Measurements from ENCODE around the gene ZNF865.

Gene ZNF865

GRCh38 chr19:55640043-55640576 lies 34.7 kb downstream of the ZNF865 start:
- H3K4me3 ChIP-seq (ENCODE audit: control insufficient read depth, low read depth, low read length), result peak overlapping the region; percentile 73
- DNase-seq (ENCODE audit: low read depth), result no peak
- TF ChIP-seq, protein P1, sequence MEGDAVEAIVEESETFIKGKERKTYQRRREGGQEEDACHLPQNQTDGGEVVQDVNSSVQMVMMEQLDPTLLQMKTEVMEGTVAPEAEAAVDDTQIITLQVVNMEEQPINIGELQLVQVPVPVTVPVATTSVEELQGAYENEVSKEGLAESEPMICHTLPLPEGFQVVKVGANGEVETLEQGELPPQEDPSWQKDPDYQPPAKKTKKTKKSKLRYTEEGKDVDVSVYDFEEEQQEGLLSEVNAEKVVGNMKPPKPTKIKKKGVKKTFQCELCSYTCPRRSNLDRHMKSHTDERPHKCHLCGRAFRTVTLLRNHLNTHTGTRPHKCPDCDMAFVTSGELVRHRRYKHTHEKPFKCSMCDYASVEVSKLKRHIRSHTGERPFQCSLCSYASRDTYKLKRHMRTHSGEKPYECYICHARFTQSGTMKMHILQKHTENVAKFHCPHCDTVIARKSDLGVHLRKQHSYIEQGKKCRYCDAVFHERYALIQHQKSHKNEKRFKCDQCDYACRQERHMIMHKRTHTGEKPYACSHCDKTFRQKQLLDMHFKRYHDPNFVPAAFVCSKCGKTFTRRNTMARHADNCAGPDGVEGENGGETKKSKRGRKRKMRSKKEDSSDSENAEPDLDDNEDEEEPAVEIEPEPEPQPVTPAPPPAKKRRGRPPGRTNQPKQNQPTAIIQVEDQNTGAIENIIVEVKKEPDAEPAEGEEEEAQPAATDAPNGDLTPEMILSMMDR (IDR thresholded peaks at IDR 0.05; ENCODE audit: control insufficient read depth, insufficient read depth, low read depth, low read length, missing control alignments), result peak; percentile 57

DNA sequence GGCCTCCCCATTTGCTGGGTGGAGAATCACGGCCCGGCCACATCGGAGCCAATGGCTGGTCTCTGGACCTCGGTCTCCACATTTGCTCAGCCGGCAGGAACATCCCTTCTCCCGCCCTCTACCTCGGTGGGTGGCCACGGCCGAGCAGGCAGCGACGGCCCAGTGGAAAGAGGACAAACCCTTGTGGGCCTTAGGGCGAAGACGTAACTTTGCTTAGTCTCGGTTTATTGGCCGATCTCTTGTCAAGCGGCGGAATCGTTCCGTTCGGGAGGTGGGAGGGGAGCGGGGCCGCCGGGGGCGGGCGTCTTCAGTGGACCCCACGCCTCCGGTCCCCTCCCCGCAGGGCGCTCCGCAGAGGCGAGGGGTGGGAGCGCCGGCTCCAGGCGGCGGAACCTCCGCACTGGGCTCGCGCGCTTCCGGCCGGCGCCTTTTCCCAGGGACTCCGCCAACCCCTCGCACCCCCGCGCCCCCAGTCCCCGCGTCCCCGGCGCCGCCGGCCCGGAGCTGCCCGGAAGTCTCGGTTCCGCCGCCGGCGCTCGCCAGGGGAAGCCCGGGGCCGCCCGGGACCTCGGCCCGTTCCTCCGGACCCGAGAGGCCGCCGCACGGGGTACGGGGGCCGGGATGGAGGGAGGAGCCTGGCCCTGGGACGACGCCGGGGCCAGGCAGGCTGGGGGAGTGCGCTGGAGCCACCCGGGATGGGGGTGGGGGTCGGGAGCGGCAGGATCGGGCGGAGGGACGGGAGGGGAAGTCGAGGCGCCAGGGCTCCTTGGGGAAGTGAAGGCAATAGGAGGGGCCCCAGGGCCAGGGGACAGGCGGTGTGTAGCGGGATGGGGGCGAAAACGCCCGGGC lies 35.4 kb downstream of the ZNF865 start, which contains the start of gene ZNF580:
TSS of gene ZNF580 (plus strand) at position 426 of the 849 bp plus-strand sequence. CDS start 1,507 bp downstream, outside the sequence.
- H3K4me3 ChIP-seq (ENCODE audit: control insufficient read depth, low read depth, low read length), result peak within 1 kb of the TSS; percentile 73
- TF ChIP-seq, protein P1 (IDR thresholded peaks at IDR 0.05; ENCODE audit: control insufficient read depth, insufficient read depth, low read depth, low read length, missing control alignments), result no peak
- DNase-seq (ENCODE audit: low read depth), result no peak

DNA sequence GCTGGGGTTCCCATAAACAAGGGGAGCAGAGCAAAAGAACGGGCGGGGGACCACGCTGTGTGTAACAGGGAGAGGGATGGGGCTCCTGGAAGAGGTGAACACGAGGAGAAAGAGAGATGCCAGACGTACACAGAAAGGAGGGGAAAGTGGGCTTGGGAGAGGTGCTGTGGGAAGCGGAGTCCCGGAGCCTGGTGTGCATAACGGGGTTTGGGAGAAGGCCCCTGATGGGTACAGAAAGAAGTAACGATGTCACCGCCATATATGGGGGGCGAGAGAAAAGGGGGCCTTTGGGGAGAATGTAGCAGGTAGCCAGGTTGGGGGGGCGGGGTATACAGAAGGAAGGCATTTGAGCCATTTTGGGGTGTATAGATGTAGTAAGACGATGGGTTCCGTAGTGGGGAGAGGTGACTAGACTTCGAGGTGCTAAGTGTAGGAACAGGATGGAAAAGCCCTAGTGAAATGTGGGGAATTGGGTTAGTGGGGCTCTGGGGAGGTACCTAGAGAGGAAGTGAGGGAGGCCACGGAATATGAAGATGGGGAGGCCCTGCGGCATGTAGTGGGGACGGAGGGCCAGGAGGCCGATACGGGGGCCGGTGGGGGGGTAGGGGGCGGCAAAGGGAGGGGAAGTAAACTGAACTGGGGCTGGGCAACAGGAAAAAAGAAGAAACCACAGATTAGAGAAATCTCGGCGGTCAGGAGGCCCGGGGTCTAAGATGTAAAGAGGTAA lies 36.1 kb downstream of the ZNF865 start:
- TF ChIP-seq, protein P1 (IDR thresholded peaks at IDR 0.05; ENCODE audit: control insufficient read depth, insufficient read depth, low read depth, low read length, missing control alignments), result no peak
- no peak for DNase-seq (ENCODE audit: low read depth)
- H3K4me3 ChIP-seq (ENCODE audit: control insufficient read depth, low read depth, low read length), result peak overlapping the region; percentile 73

DNA sequence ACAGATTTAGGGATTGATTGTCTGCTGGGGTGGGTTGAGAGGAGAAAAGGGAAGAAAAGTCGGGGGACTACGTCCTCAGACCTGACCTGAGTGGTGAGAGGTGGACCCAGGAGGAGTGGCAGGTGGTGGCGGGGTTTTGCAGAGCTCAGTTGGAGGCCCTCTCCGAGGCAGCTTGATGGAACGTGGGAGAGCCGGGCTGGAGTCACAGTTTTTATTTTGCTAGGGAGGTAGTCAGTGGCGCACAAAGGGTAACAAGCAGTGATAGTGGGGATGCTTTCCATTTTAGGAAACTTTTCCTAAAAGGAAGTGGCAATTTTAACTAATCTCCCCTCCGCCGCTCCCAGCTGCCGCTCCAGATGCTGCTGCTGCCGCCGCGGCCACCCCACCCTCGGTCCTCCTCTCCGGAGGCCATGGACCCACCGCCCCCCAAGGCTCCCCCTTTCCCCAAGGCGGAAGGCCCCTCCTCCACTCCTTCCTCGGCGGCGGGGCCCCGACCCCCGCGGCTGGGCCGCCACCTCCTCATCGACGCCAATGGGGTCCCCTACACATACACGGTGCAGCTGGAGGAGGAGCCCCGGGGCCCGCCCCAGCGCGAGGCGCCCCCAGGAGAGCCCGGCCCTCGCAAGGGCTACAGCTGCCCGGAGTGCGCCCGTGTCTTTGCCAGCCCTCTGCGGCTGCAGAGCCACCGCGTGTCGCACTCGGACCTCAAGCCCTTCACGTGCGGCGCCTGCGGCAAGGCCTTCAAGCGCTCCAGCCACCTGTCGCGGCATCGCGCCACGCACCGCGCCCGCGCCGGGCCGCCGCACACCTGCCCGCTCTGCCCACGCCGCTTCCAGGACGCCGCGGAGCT lies 36.9 kb downstream of the ZNF865 start:
- TF ChIP-seq, protein P1 (IDR thresholded peaks at IDR 0.05; ENCODE audit: control insufficient read depth, insufficient read depth, low read depth, low read length, missing control alignments), result no peak
- H3K4me3 ChIP-seq (ENCODE audit: control insufficient read depth, low read depth, low read length), result peak overlapping the region; percentile 78
- no peak for DNase-seq (ENCODE audit: low read depth)

DNA sequence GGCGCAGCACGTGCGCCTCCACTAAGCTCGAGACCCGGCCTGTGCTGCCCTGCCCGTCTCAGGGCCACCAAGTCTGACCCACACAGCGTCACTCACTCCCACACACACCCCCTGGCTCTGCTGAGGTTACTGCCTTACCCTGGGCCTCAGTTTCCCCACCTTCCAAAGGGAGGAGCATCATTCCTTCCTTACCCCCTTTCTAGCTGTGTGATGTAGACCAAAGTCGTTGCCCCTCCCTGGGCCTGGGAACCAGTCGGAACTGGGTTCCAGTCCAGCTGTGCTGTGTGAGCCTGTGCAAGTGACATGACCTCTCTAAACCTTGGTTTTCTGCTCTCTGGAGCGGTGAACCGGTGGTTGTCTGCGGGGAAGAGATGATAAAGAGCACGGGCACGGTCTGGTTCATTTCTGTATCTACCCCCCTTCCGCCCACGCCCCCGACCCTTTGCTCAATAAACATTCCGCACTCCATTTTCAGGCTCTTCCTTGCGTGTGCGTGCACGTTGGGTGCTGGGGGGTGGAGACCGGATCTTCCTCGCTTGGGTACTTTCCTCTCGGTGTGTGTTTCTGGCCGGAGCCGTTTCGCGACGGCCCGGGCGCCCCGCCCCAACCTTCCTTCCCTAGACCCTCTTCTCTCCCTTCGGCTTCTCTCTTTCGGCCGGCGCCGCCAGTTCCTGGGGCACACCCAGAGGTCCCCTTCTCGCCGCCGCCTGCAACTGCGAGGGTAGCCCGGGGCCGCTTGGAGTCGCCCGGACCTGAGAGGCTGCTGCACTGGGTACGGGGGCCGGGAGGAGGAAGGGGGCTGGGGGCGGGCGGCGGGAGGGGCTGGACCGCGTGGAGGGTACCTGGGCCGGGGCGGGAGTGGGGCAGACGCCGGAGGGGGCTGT lies 37.8 kb downstream of the ZNF865 start, which contains the start of gene ZNF581:
TSS of gene ZNF581 (plus strand) at position 647 of the 884 bp plus-strand sequence. CDS start 923 bp downstream, outside the sequence.
- no peak for DNase-seq (ENCODE audit: low read depth)
- H3K4me3 ChIP-seq (ENCODE audit: control insufficient read depth, low read depth, low read length), result peak within 1 kb of the TSS; percentile 78
- TF ChIP-seq, protein P1 (IDR thresholded peaks at IDR 0.05; ENCODE audit: control insufficient read depth, insufficient read depth, low read depth, low read length, missing control alignments), result no peak
